DND-41 (cell line): ENCODE measurements around the gene FGFR2.

Experiments
- ATAC-seq: fragments of 200-7000 bp; cut with Tn5 transposase; 3 replicates; pipeline ENCODE4 v1.9.1; 2021; ENCODE audit warnings: low read depth; ENCODE audit not compliant: insufficient read depth
- DNase-seq: peaks from one replicate; pipeline ENCODE4 v3.0.0-alpha.2; 2020
- H2AFZ ChIP-seq: 2 replicates; pipeline ENCODE4 v1.6.0; 2012; ENCODE audit warnings: low read depth, low read length
- H3K27ac ChIP-seq: 2 replicates; pipeline ENCODE4 v1.5.1; 2012; ENCODE audit warnings: low read length, inconsistent platforms
- H3K27me3 ChIP-seq: fragments of 200-600 bp; sonication (generic); 2 replicates; pipeline ENCODE4 v1.6.0; 2012; ENCODE audit warnings: low read length, mild to moderate bottlenecking, inconsistent platforms; ENCODE audit not compliant: insufficient read depth, poor library complexity
- H3K36me3 ChIP-seq: 2 replicates; pipeline ENCODE4 v1.5.1; 2012; ENCODE audit warnings: low read length, inconsistent platforms; ENCODE audit not compliant: insufficient read depth
- H3K4me1 ChIP-seq: 2 replicates; pipeline ENCODE4 v1.5.1; 2012; ENCODE audit warnings: mild to moderate bottlenecking, low read length; ENCODE audit not compliant: insufficient read depth
- H3K4me2 ChIP-seq: 2 replicates; pipeline ENCODE4 v1.6.0; 2012; ENCODE audit warnings: mild to moderate bottlenecking, moderate library complexity, low read length, inconsistent platforms; ENCODE audit not compliant: insufficient read depth
- H3K4me3 ChIP-seq, 2 experiments: fragments of 200-600 bp in 1 of 2; shearing (Covaris generic) in 1 of 2; 2 replicates each; pipeline ENCODE4 v1.5.1; 2012 to 2016; ENCODE audit warnings: inconsistent platforms in 2 of 2, low read length in 2 of 2, mild to moderate bottlenecking in 2 of 2, low read depth in 1 of 2, moderate library complexity in 1 of 2
- H3K79me2 ChIP-seq: 2 replicates; pipeline ENCODE4 v1.6.0; 2012; ENCODE audit warnings: low read length, inconsistent platforms; ENCODE audit not compliant: insufficient read depth
- H3K9ac ChIP-seq: 2 replicates; pipeline ENCODE4 v1.6.0; 2012; ENCODE audit warnings: low read depth, mild to moderate bottlenecking, inconsistent platforms, low read length, moderate library complexity
- H3K9me3 ChIP-seq: 2 replicates; pipeline ENCODE4 v1.5.1; 2012; ENCODE audit warnings: low read length, moderate library complexity, mild to moderate bottlenecking, inconsistent platforms; ENCODE audit not compliant: insufficient read depth, severe bottlenecking
- H4K20me1 ChIP-seq: 2 replicates; pipeline ENCODE4 v1.6.0; 2012; ENCODE audit warnings: low read length; ENCODE audit not compliant: insufficient read depth
- EZH2 ChIP-seq: IDR thresholded peaks from 3 replicates; pipeline ENCODE4 v1.6.1; 2012; ENCODE audit warnings: borderline replicate concordance, low read depth, mild to moderate bottlenecking, moderate library complexity, low read length, inconsistent platforms; ENCODE audit not compliant: severe bottlenecking
- TF ChIP-seq, protein P1 (sequence below): IDR thresholded peaks from 2 replicates; pipeline ENCODE4 v1.5.1; 2012; ENCODE audit warnings: borderline replicate concordance, low read length, moderate library complexity, mild to moderate bottlenecking; ENCODE audit not compliant: poor library complexity, severe bottlenecking; ENCODE audit errors: extremely low read depth

FGFR2 gene

GRCh38 chr10:121598263-121599249 is at the start of gene FGFR2:
Gene FGFR2 (minus strand): TSS chr10:121598444. CDS start chr10:121593817, 4,627 bp downstream.
- H3K36me3 ChIP-seq, result no peaks in the 10 kb centered on the region
- H3K4me1 ChIP-seq, result no peaks in the 10 kb centered on the region
- H3K79me2 ChIP-seq, result no peaks in the 10 kb centered on the region
- no peak within 1 kb of the TSS for H3K27ac ChIP-seq
- TF ChIP-seq, protein P1, sequence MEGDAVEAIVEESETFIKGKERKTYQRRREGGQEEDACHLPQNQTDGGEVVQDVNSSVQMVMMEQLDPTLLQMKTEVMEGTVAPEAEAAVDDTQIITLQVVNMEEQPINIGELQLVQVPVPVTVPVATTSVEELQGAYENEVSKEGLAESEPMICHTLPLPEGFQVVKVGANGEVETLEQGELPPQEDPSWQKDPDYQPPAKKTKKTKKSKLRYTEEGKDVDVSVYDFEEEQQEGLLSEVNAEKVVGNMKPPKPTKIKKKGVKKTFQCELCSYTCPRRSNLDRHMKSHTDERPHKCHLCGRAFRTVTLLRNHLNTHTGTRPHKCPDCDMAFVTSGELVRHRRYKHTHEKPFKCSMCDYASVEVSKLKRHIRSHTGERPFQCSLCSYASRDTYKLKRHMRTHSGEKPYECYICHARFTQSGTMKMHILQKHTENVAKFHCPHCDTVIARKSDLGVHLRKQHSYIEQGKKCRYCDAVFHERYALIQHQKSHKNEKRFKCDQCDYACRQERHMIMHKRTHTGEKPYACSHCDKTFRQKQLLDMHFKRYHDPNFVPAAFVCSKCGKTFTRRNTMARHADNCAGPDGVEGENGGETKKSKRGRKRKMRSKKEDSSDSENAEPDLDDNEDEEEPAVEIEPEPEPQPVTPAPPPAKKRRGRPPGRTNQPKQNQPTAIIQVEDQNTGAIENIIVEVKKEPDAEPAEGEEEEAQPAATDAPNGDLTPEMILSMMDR, result no peak
- TF ChIP-seq EZH2, result no peak
- ATAC-seq, result no peak
- no peak within 1 kb of the TSS for H2AFZ ChIP-seq
- no peaks in the 10 kb centered on the region for H3K9me3 ChIP-seq
- no peak for DNase-seq
- no peaks in the 10 kb centered on the region for H4K20me1 ChIP-seq
- H3K4me2 ChIP-seq, result no peak within 1 kb of the TSS
- H3K27me3 ChIP-seq, result no peaks in the 10 kb centered on the region
- H3K9ac ChIP-seq, result no peak within 1 kb of the TSS
- H3K4me3 ChIP-seq, result no peak within 1 kb of the TSS

- H3K79me2 ChIP-seq, result no peaks in the 10 kb centered on the region
- ATAC-seq, result no peak
- no peaks in the 10 kb centered on the region for H3K36me3 ChIP-seq
- DNase-seq, result no peak
- TF ChIP-seq EZH2, result no peak
- TF ChIP-seq, protein P1, result no peak
- no peak overlapping the region for H3K4me3 ChIP-seq
- H2AFZ ChIP-seq, result no peak overlapping the region
- no peak overlapping the region for H3K27ac ChIP-seq
- no peak overlapping the region for H3K4me2 ChIP-seq
- no peaks in the 10 kb centered on the region; the same call in 1 of the 2 replicates for H4K20me1 ChIP-seq
- H3K9me3 ChIP-seq, result no peaks in the 10 kb centered on the region
- H3K27me3 ChIP-seq, result peaks cover 4% of the 10 kb centered on the region
- H3K9ac ChIP-seq, result no peak overlapping the region
- no peaks in the 10 kb centered on the region for H3K4me1 ChIP-seq
Measured at GRCh38 chr10:121647401-121647800, 49.2 kb upstream of the FGFR2 start.

GRCh38 chr10:121645696-121646095 is 47.5 kb upstream of the FGFR2 start:
- peaks cover 4% of the 10 kb centered on the region for H3K27me3 ChIP-seq
- H3K4me3 ChIP-seq, result no peak overlapping the region
- ATAC-seq (no peak), DNase-seq (no peak)
- H3K9ac ChIP-seq, result no peak overlapping the region
- H3K9me3 ChIP-seq, result no peaks in the 10 kb centered on the region
- H3K36me3 ChIP-seq, result no peaks in the 10 kb centered on the region
- H2AFZ ChIP-seq, result no peak overlapping the region
- TF ChIP-seq, protein P1, result no peak
- TF ChIP-seq EZH2, result no peak
- no peaks in the 10 kb centered on the region for H3K79me2 ChIP-seq
- H4K20me1 ChIP-seq, result no peaks in the 10 kb centered on the region; the same call in 1 of the 2 replicates
- no peaks in the 10 kb centered on the region for H3K4me1 ChIP-seq
- H3K27ac ChIP-seq, result no peak overlapping the region
- no peak overlapping the region for H3K4me2 ChIP-seq
